ENCODE data around the gene TOR3A. TPM values are rescaled to one million over a fixed set of nuclear protein-coding genes. Genes with fewer than 3 reads are reported as not detected.
A peak's percentile ranks its signal among the peaks of the same experiment; 100 is the strongest.

Gene TOR3A
- polyA plus RNA-seq, 1 of the 3 experiments (the other 2 are of a cell fraction) = 29.9 TPM

DNA sequence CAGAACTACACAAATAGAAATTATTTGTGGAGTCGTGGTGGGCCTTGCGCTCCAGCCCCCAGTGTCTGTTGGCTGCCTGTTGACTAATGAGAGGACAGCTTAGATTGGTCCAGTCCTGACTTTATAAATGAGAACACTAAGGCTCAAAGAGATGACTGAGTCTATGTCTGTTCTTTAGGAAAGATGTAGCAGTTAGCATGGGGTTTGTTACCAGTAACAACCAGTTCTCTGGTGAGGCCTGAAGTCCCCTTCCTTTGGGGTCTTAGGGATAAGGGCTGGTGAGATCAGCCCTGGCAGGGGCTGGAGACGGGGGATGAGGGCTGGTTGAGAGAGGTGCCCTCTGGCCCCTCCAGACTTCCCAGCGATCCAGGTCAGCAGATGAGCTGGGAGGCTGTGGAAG is 9.1 kb downstream of the TOR3A start:
- Histone ChIP-seq H3K9ac (no peak overlapping the region), H3K27me3 (ENCODE audit: insufficient read depth) (no peaks in the 10 kb centered on the region), H3K4me3 (ENCODE audit: low read depth in 2 of 2, low read length in 1 of 2) (no peak overlapping the region), H3K36me3 (replicated peaks in 1 of 2; ENCODE audit: control insufficient read depth in 1 of 2, insufficient read depth in 2 of 2, low read length in 1 of 2) (peaks cover 17 to 70% of the 10 kb centered on the region in 2 experiments), H3K4me1 (ENCODE audit: control insufficient read depth in 1 of 2, insufficient read depth in 2 of 2, low read depth in 1 of 2, low read length in 1 of 2) (peaks cover 0 to 5% of the 10 kb centered on the region in 2 experiments; a peak in 1 of 4 replicates), H3K4me2 (no peak overlapping the region), H3K9me2 (no peaks in the 10 kb centered on the region), H2AFZ (ENCODE audit: low read depth) (no peak overlapping the region), H3K79me2 (ENCODE audit: insufficient read depth) (no peaks in the 10 kb centered on the region; the same call in 1 of the 2 replicates), H4K20me1 (ENCODE audit: insufficient read depth) (no peaks in the 10 kb centered on the region), H3F3A (replicated peaks; ENCODE audit: insufficient read depth) (peaks cover 16% of the 10 kb centered on the region), H3K27ac (ENCODE audit: low read depth in 2 of 2, low read length in 1 of 2) (no peak overlapping the region), H3K9me3 (no peaks in the 10 kb centered on the region)
- POLR2A ChIA-PET = no interaction called here
- CTCF ChIA-PET = interaction anchor here (0.9 to 1.7 kb wide), 3 partner anchors 9 to 280 kb away, joined by 3 to 8 read pairs (median 4); partner anchors contain the start of gene TOR3A
- 94% methylated on average over 4 of the region's 4 CpGs for WGBS (ENCODE audit: low lambda C conversion rate)
- TF ChIP-seq, protein P1, sequence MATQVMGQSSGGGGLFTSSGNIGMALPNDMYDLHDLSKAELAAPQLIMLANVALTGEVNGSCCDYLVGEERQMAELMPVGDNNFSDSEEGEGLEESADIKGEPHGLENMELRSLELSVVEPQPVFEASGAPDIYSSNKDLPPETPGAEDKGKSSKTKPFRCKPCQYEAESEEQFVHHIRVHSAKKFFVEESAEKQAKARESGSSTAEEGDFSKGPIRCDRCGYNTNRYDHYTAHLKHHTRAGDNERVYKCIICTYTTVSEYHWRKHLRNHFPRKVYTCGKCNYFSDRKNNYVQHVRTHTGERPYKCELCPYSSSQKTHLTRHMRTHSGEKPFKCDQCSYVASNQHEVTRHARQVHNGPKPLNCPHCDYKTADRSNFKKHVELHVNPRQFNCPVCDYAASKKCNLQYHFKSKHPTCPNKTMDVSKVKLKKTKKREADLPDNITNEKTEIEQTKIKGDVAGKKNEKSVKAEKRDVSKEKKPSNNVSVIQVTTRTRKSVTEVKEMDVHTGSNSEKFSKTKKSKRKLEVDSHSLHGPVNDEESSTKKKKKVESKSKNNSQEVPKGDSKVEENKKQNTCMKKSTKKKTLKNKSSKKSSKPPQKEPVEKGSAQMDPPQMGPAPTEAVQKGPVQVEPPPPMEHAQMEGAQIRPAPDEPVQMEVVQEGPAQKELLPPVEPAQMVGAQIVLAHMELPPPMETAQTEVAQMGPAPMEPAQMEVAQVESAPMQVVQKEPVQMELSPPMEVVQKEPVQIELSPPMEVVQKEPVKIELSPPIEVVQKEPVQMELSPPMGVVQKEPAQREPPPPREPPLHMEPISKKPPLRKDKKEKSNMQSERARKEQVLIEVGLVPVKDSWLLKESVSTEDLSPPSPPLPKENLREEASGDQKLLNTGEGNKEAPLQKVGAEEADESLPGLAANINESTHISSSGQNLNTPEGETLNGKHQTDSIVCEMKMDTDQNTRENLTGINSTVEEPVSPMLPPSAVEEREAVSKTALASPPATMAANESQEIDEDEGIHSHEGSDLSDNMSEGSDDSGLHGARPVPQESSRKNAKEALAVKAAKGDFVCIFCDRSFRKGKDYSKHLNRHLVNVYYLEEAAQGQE (IDR thresholded peaks at IDR 0.05; ENCODE audit: low read depth, low read length) = no peak
- TF ChIP-seq RXRA (IDR thresholded peaks at IDR 0.05; ENCODE audit: borderline replicate concordance, low read depth) (no peak), MEF2A (IDR thresholded peaks at IDR 0.05; ENCODE audit: borderline replicate concordance, low read depth) (no peak), JUND (IDR thresholded peaks at IDR 0.05) (no peak)
- TF ChIP-seq, protein P2, sequence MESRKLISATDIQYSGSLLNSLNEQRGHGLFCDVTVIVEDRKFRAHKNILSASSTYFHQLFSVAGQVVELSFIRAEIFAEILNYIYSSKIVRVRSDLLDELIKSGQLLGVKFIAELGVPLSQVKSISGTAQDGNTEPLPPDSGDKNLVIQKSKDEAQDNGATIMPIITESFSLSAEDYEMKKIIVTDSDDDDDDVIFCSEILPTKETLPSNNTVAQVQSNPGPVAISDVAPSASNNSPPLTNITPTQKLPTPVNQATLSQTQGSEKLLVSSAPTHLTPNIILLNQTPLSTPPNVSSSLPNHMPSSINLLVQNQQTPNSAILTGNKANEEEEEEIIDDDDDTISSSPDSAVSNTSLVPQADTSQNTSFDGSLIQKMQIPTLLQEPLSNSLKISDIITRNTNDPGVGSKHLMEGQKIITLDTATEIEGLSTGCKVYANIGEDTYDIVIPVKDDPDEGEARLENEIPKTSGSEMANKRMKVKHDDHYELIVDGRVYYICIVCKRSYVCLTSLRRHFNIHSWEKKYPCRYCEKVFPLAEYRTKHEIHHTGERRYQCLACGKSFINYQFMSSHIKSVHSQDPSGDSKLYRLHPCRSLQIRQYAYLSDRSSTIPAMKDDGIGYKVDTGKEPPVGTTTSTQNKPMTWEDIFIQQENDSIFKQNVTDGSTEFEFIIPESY (IDR thresholded peaks at IDR 0.05; ENCODE audit: borderline replicate concordance, low read depth) = no peak
- DNase-seq = no peak

GRCh38 chr1:179091691-179092165 is 9.9 kb downstream of the TOR3A start:
- ChIA-PET POLR2A (interaction anchor here (0.9 kb wide), 1 partner anchor 9 kb away, joined by 5 read pairs; the partner anchor contains the start of gene TOR3A), CTCF (interaction anchor here (0.9 to 2.2 kb wide), 2 partner anchors 9 to 13 kb away, joined by 4 to 9 read pairs; partner anchors contain the start of gene TOR3A)
- H3K9ac ChIP-seq = no peak overlapping the region
- peaks cover 25 to 71% of the 10 kb centered on the region in 2 experiments for H3K36me3 ChIP-seq (replicated peaks in 1 of 2; ENCODE audit: control insufficient read depth in 1 of 2, insufficient read depth in 2 of 2, low read length in 1 of 2)
- no peak for DNase-seq
- H3F3A ChIP-seq (replicated peaks; ENCODE audit: insufficient read depth) = peaks cover 18% of the 10 kb centered on the region
- H3K4me2 ChIP-seq = no peak overlapping the region
- no peaks in the 10 kb centered on the region for H3K27me3 ChIP-seq (ENCODE audit: insufficient read depth)
- H3K9me2 ChIP-seq = no peaks in the 10 kb centered on the region
- no peak overlapping the region for H2AFZ ChIP-seq (ENCODE audit: low read depth)
- H3K9me3 ChIP-seq = no peaks in the 10 kb centered on the region
- H3K79me2 ChIP-seq (ENCODE audit: insufficient read depth) = no peaks in the 10 kb centered on the region; the same call in 1 of the 2 replicates
- WGBS (ENCODE audit: low lambda C conversion rate) = no CpG with 5 or more reads among the region's 5 CpGs
- no peak overlapping the region for H3K4me3 ChIP-seq (ENCODE audit: low read depth in 2 of 2, low read length in 1 of 2)
- peaks cover 0 to 5% of the 10 kb centered on the region in 2 experiments; a peak in 1 of 4 replicates for H3K4me1 ChIP-seq (ENCODE audit: control insufficient read depth in 1 of 2, insufficient read depth in 2 of 2, low read depth in 1 of 2, low read length in 1 of 2)
- no peaks in the 10 kb centered on the region for H4K20me1 ChIP-seq (ENCODE audit: insufficient read depth)
- peak overlapping the region in 1 of 2 experiments; percentile 35; a peak in 1 of 4 replicates for H3K27ac ChIP-seq (ENCODE audit: low read depth in 2 of 2, low read length in 1 of 2)
- TF ChIP-seq NRF1 (IDR thresholded peaks at IDR 0.05; ENCODE audit: low read depth, low read length) = no peak
- no peak for TF ChIP-seq GABPA (IDR thresholded peaks at IDR 0.05; ENCODE audit: low read depth)
- TF ChIP-seq, protein P1 (IDR thresholded peaks at IDR 0.05; ENCODE audit: low read depth, low read length) = no peak
- no peak for TF ChIP-seq ELF1 (IDR thresholded peaks at IDR 0.05)
- no peak for TF ChIP-seq MXI1 (IDR thresholded peaks at IDR 0.05; ENCODE audit: low read depth, low read length)
- no peak for TF ChIP-seq CTCF (IDR thresholded peaks at IDR 0.05)
- no peak for TF ChIP-seq NFIC (IDR thresholded peaks at IDR 0.05; ENCODE audit: borderline replicate concordance)
- TF ChIP-seq USF1 (IDR thresholded peaks at IDR 0.05; ENCODE audit: borderline replicate concordance, low read depth) = no peak
- no peak for TF ChIP-seq RCOR1 (IDR thresholded peaks at IDR 0.05; ENCODE audit: low read length)
- TF ChIP-seq, protein P3, sequence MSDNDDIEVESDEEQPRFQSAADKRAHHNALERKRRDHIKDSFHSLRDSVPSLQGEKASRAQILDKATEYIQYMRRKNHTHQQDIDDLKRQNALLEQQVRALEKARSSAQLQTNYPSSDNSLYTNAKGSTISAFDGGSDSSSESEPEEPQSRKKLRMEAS (IDR thresholded peaks at IDR 0.05; ENCODE audit: low read depth) = no peak
